DOHH2 (cell line): Measurements from ENCODE around the gene ZNF385B.

Source experiments
- H3F3A ChIP-seq: fragments of 200-600 bp; sonication (generic), shearing (Covaris generic); 2 replicates; pipeline ENCODE4 v1.6.0; 2016; ENCODE audit warnings: antibody characterized with exemption, mild to moderate bottlenecking; ENCODE audit not compliant: control insufficient read depth, insufficient read depth
- H3K27ac ChIP-seq: fragments of 200-600 bp; sonication (generic); 2 replicates; pipeline ENCODE4 v1.5.1; 2014; ENCODE audit warnings: low read depth, mild to moderate bottlenecking, low read length, moderate library complexity
- H3K27me3 ChIP-seq: fragments of 200-600 bp; sonication (generic); 2 replicates; pipeline ENCODE4 v1.6.1; 2014; ENCODE audit warnings: mild to moderate bottlenecking, low read length, mixed read lengths; ENCODE audit not compliant: control insufficient read depth
- H3K36me3 ChIP-seq: fragments of 200-600 bp; sonication (generic); 2 replicates; pipeline ENCODE4 v1.6.1; 2014; ENCODE audit warnings: mild to moderate bottlenecking, low read length, moderate library complexity, mixed read lengths; ENCODE audit not compliant: control insufficient read depth
- H3K4me1 ChIP-seq: fragments of 200-600 bp; sonication (generic); 2 replicates; pipeline ENCODE4 v1.6.1; 2014; ENCODE audit warnings: mild to moderate bottlenecking, low read length, mixed read lengths; ENCODE audit not compliant: control insufficient read depth
- H3K4me2 ChIP-seq: fragments of 200-600 bp; sonication (generic); 2 replicates; pipeline ENCODE4 v1.6.0; 2014; ENCODE audit warnings: mild to moderate bottlenecking, low read length, moderate library complexity
- H3K4me3 ChIP-seq: fragments of 200-600 bp; sonication (generic); 2 replicates; pipeline ENCODE4 v1.5.1; 2014; ENCODE audit warnings: mild to moderate bottlenecking, low read length, mixed read lengths
- H3K79me2 ChIP-seq: fragments of 200-600 bp; sonication (generic); 2 replicates; pipeline ENCODE4 v1.6.1; 2014; ENCODE audit warnings: mild to moderate bottlenecking, low read length, mixed read lengths; ENCODE audit not compliant: control insufficient read depth
- H3K9me2 ChIP-seq: fragments of 200-600 bp; sonication (generic); replicated peaks from 2 replicates; pipeline ENCODE4 v1.6.1; 2014; ENCODE audit warnings: mild to moderate bottlenecking, low read length, mixed read lengths; ENCODE audit not compliant: control insufficient read depth
- H3K9me3 ChIP-seq: fragments of 200-600 bp; sonication (generic); 2 replicates; pipeline ENCODE4 v1.6.1; 2014; ENCODE audit warnings: antibody characterized with exemption, low read length, mixed read lengths; ENCODE audit not compliant: control insufficient read depth, insufficient read depth
- H4K20me1 ChIP-seq: fragments of 200-600 bp; sonication (generic); 2 replicates; pipeline ENCODE4 v1.6.0; 2014; ENCODE audit warnings: low read depth, mild to moderate bottlenecking, antibody characterized with exemption, low read length, moderate library complexity; ENCODE audit not compliant: control insufficient read depth, insufficient read depth
- EZH2phosphoT487 ChIP-seq: fragments of 200-600 bp; sonication (generic); IDR thresholded peaks from 2 replicates; pipeline ENCODE4 v1.6.1; 2017; ENCODE audit warnings: borderline replicate concordance, mild to moderate bottlenecking, antibody characterized with exemption, low read length, moderate library complexity, mixed read lengths
- TF ChIP-seq, protein P1 (sequence below): fragments of 200-600 bp; sonication (generic); IDR thresholded peaks from one replicate; pipeline ENCODE4 v1.5.1; 2014; ENCODE audit warnings: antibody characterized with exemption, mild to moderate bottlenecking, low read depth, low read length; ENCODE audit not compliant: poor library complexity, severe bottlenecking

ZNF385B gene

DNA sequence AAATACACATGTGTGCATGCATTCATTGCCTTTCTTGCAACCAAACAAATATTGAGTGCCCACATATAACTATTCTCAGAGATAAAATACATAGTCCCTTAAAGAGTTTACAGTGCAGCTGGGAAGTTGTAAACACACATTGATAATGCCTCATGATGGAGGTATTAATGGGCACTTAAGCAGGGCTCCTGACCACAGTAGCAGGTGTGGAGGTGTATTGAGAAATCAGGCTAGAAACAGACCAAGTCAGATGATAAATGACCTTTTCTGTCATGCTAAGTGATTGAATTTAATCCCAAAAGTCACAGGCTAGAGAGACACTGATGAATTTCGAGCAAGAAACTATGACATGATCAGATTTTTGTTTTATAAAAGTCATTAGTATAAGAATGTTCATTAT lies 157.7 kb downstream of the ZNF385B start:
- Histone ChIP-seq H3F3A (no peaks in the 10 kb centered on the region), H4K20me1 (no peaks in the 10 kb centered on the region)
- no peak for TF ChIP-seq EZH2phosphoT487
- TF ChIP-seq, protein P1, sequence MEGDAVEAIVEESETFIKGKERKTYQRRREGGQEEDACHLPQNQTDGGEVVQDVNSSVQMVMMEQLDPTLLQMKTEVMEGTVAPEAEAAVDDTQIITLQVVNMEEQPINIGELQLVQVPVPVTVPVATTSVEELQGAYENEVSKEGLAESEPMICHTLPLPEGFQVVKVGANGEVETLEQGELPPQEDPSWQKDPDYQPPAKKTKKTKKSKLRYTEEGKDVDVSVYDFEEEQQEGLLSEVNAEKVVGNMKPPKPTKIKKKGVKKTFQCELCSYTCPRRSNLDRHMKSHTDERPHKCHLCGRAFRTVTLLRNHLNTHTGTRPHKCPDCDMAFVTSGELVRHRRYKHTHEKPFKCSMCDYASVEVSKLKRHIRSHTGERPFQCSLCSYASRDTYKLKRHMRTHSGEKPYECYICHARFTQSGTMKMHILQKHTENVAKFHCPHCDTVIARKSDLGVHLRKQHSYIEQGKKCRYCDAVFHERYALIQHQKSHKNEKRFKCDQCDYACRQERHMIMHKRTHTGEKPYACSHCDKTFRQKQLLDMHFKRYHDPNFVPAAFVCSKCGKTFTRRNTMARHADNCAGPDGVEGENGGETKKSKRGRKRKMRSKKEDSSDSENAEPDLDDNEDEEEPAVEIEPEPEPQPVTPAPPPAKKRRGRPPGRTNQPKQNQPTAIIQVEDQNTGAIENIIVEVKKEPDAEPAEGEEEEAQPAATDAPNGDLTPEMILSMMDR: no peak

DNA sequence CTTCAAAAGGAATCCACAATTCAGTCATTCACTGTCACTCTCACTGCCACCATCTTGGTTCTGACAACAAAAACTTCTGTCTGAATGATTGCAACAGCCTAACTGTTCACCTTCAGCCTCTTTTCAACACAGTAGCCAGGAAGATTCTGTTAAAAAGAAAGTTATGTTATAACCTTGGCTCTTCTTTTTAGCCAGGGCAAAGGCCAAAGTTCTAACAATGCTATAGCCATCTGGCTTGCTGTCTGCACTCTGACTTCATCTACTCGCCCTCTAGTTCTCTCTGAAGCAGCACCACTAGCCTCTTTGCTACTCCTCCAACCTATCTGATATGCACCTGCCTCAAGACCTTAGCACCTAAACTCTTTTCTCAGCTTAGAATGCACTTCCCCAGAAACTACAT lies 158.5 kb downstream of the ZNF385B start:
- Histone ChIP-seq H3K27me3 (no peaks in the 10 kb centered on the region), H3K36me3 (no peaks in the 10 kb centered on the region), H3K27ac (no peak overlapping the region), H3K79me2 (no peaks in the 10 kb centered on the region), H3K4me3 (no peak overlapping the region), H3K9me2 (no peaks in the 10 kb centered on the region), H3K9me3 (no peaks in the 10 kb centered on the region), H3K4me2 (no peak overlapping the region), H4K20me1 (no peaks in the 10 kb centered on the region), H3F3A (no peaks in the 10 kb centered on the region), H3K4me1 (no peaks in the 10 kb centered on the region)
- no peak for TF ChIP-seq EZH2phosphoT487
- TF ChIP-seq, protein P1: no peak

More for the DNA sequence above, 157.7 kb downstream of the ZNF385B start:
- no peaks in the 10 kb centered on the region for H3K9me3 ChIP-seq
- no peaks in the 10 kb centered on the region for H3K36me3 ChIP-seq
- H3K4me2 ChIP-seq: no peak overlapping the region
- H3K27me3 ChIP-seq: no peaks in the 10 kb centered on the region
- no peaks in the 10 kb centered on the region for H3K9me2 ChIP-seq
- H3K79me2 ChIP-seq: no peaks in the 10 kb centered on the region
- no peak overlapping the region for H3K4me3 ChIP-seq
- H3K27ac ChIP-seq: no peak overlapping the region
- H3K4me1 ChIP-seq: no peaks in the 10 kb centered on the region

DNA sequence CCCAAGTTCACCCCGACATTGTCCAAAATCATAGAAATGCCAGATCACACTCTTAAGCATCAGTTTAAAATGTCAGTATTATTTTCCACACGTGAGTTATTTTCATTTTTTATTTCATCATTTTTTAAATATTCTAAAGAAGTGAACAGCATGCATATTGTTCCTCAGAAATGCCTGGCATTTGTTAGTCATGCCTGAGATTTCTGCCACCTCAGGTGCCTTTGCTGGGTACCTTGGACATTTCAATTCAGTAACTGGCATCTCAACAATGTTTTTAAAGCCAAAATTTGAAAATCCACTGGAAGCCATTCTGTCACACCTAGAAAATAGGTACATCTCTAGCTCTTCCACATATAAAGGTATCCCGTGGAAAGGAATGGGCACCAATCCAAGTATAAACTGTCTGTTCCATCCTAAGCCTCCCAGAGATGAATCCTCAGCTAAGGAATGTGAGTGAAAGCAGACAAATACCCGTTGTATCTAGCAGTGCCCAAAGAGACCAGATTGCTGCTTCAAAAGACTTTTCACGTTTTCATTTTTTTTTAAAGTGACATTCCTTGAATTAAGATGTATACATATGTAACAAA lies 159.8 kb downstream of the ZNF385B start:
- Histone ChIP-seq H3K9me3 (no peaks in the 10 kb centered on the region), H3K79me2 (no peaks in the 10 kb centered on the region), H3K36me3 (no peaks in the 10 kb centered on the region), H3K27me3 (no peaks in the 10 kb centered on the region), H3K27ac (no peak overlapping the region), H4K20me1 (no peaks in the 10 kb centered on the region), H3F3A (no peaks in the 10 kb centered on the region), H3K4me1 (no peaks in the 10 kb centered on the region), H3K4me2 (no peak overlapping the region), H3K4me3 (no peak overlapping the region), H3K9me2 (no peaks in the 10 kb centered on the region)
- TF ChIP-seq, protein P1: no peak
- no peak for TF ChIP-seq EZH2phosphoT487
